ENCODE results near the gene WFDC11.
"Not testable (repeated sequence)": the region's sequence is repeated elsewhere in the genome, so short reads cannot be mapped to it uniquely, and the experiment has no call there.

DNA sequence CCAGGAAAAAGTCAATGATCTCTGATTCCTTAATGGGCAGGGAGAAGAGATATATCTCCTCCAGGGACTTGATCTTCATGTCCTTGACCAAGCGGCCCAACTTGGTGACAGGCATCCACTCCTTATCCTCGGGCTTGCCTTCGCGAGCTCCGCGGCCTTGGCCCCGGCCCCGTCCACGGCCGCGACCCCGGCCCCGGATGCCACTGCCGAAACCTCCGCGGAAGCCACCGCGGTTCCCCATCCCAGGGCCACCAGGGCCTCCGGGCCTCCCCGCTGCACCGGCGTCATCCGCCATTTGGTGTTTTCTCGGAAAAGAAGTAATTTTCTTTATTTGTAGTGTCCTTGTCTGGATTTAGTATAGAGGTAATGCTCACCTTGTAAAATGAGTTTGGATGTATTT, 29.0 kb downstream of the WFDC11 start:
- TF ChIP-seq, protein P1, sequence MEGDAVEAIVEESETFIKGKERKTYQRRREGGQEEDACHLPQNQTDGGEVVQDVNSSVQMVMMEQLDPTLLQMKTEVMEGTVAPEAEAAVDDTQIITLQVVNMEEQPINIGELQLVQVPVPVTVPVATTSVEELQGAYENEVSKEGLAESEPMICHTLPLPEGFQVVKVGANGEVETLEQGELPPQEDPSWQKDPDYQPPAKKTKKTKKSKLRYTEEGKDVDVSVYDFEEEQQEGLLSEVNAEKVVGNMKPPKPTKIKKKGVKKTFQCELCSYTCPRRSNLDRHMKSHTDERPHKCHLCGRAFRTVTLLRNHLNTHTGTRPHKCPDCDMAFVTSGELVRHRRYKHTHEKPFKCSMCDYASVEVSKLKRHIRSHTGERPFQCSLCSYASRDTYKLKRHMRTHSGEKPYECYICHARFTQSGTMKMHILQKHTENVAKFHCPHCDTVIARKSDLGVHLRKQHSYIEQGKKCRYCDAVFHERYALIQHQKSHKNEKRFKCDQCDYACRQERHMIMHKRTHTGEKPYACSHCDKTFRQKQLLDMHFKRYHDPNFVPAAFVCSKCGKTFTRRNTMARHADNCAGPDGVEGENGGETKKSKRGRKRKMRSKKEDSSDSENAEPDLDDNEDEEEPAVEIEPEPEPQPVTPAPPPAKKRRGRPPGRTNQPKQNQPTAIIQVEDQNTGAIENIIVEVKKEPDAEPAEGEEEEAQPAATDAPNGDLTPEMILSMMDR (IDR thresholded peaks at IDR 0.05) = not testable (repeated sequence)
- not testable (repeated sequence) for TF ChIP-seq POLR2A (IDR thresholded peaks at IDR 0.05)

Data from body of pancreas (tissue), 4 donors.